Ramos (cell line): ENCODE results near the gene MMP17.
"Not testable (repeated sequence)": the region's sequence is repeated elsewhere in the genome, so short reads cannot be mapped to it uniquely, and the experiment has no call there.

Experiments
- in situ Hi-C: fragments of 300-500 bp; cut with MboI; formaldehyde crosslinking; loops from one replicate; pipeline ENCODE4 v1.14.3; 2022; ENCODE audit warnings: low sequenced_read_pairs; ENCODE audit not compliant: unreplicated experiment

MMP17 gene

GRCh38 chr12:131799828-131800593 lies 28.2 kb upstream of the MMP17 start:
- in situ Hi-C loops: no loop called here

GRCh38 chr12:131800594-131801135 lies 27.5 kb upstream of the MMP17 start:
- in situ Hi-C loops: no loop called here

GRCh38 chr12:131801254-131801866 lies 26.8 kb upstream of the MMP17 start:
- in situ Hi-C loops: no loop called here

- in situ Hi-C loops: no loop called here
These were observed 24.2 kb upstream of the MMP17 start for GRCh38 chr12:131803961-131804521.

- in situ Hi-C loops: no loop called here
These were observed 22.8 kb upstream of the MMP17 start for GRCh38 chr12:131805421-131805820.

- in situ Hi-C loops: no loop called here
These were observed 21.5 kb upstream of the MMP17 start for GRCh38 chr12:131806674-131807073.

GRCh38 chr12:131808744-131809371 lies 19.3 kb upstream of the MMP17 start:
- in situ Hi-C loops: no loop called here

GRCh38 chr12:131809476-131810254 lies 18.5 kb upstream of the MMP17 start:
- in situ Hi-C loops: not testable (repeated sequence)

GRCh38 chr12:131810726-131811125 lies 17.5 kb upstream of the MMP17 start:
- in situ Hi-C loops: no loop called here

GRCh38 chr12:131815131-131815530 lies 13.1 kb upstream of the MMP17 start:
- in situ Hi-C loops: no loop called here

- in situ Hi-C loops: no loop called here
These were observed 11.7 kb upstream of the MMP17 start for GRCh38 chr12:131816495-131816894.

GRCh38 chr12:131817241-131817640 lies 11.0 kb upstream of the MMP17 start:
- in situ Hi-C loops: no loop called here

- in situ Hi-C loops: no loop called here
These were observed 9.2 kb upstream of the MMP17 start for GRCh38 chr12:131818821-131819585.

- in situ Hi-C loops: no loop called here
These were observed 3.7 kb upstream of the MMP17 start for GRCh38 chr12:131824450-131824849.

- in situ Hi-C loops: no loop called here
These were observed 2.9 kb upstream of the MMP17 start for GRCh38 chr12:131825146-131825892.

GRCh38 chr12:131826097-131826928 lies 1.9 kb upstream of the MMP17 start:
- in situ Hi-C loops: no loop called here

GRCh38 chr12:131828671-131829355 lies 620 bp downstream of the MMP17 start:
- in situ Hi-C loops: no loop called here
